ENCODE results near the gene RAET1G. TPM values are rescaled to one million over a fixed set of nuclear protein-coding genes. Genes with fewer than 3 reads are reported as not detected.
A peak's percentile ranks its signal among the peaks of the same experiment; 100 is the strongest.

RAET1G gene
- total RNA-seq, 6 experiments from 2014 or later: 0.64 to 1.1 (median 0.83) TPM

DNA sequence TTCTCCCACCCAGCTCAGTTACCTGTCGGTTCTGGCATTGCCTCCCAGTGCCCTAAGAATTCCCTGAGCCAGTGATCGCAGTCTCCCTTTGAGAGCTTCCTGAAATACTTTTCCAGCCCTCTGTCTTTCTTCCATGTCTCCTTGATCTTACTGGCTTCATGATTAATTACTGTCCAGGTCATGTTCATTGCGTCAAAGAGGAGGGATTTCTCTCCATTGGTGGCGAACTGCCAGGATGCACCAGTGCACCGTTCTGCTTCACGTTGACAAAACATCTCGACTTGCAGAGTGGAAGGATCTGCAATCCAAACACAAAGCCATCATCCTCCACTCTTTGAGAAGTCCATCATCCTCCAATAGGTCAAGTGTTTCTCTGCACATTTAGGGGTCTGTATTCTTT lies 33.6 kb downstream of the RAET1G start:
- no peak overlapping the region for H3K4me3 Mint-ChIP-seq
- no peaks in the 10 kb centered on the region for H3K9me3 Mint-ChIP-seq
- no peak overlapping the region for H3K27ac Mint-ChIP-seq
- peaks cover 33% of the 10 kb centered on the region for H3K4me1 Mint-ChIP-seq (ENCODE audit: low read depth)
- H3K36me3 Mint-ChIP-seq (ENCODE audit: low read depth): no peaks in the 10 kb centered on the region
- TF ChIP-seq CTCF (IDR thresholded peaks at IDR 0.05): no peak
- H3K27me3 Mint-ChIP-seq (ENCODE audit: insufficient read depth): peaks cover 7% of the 10 kb centered on the region
- no peak for DNase-seq

GRCh38 chr6:149888659-149889058 lies 34.3 kb downstream of the RAET1G start:
- Mint-ChIP-seq H3K4me3 (no peak overlapping the region), H3K9me3 (no peaks in the 10 kb centered on the region), H3K36me3 (ENCODE audit: low read depth) (no peaks in the 10 kb centered on the region), H3K4me1 (ENCODE audit: low read depth) (peaks cover 33% of the 10 kb centered on the region), H3K27ac (no peak overlapping the region), H3K27me3 (ENCODE audit: insufficient read depth) (peaks cover 9% of the 10 kb centered on the region)
- DNase-seq: no peak
- no peak for TF ChIP-seq CTCF (IDR thresholded peaks at IDR 0.05)

- Mint-ChIP-seq H3K9me3 (no peaks in the 10 kb centered on the region), H3K27me3 (ENCODE audit: insufficient read depth) (peaks cover 9% of the 10 kb centered on the region), H3K4me1 (ENCODE audit: low read depth) (peaks cover 33% of the 10 kb centered on the region), H3K36me3 (ENCODE audit: low read depth) (no peaks in the 10 kb centered on the region), H3K4me3 (no peak overlapping the region), H3K27ac (no peak overlapping the region)
- DNase-seq: no peak
- no peak for TF ChIP-seq CTCF (IDR thresholded peaks at IDR 0.05)
Observed at GRCh38 chr6:149888093-149888492, 34.8 kb downstream of the RAET1G start.

GRCh38 chr6:149887343-149887742 lies 35.6 kb downstream of the RAET1G start:
- H3K9me3 Mint-ChIP-seq: no peaks in the 10 kb centered on the region
- no peak overlapping the region for H3K27ac Mint-ChIP-seq
- TF ChIP-seq CTCF (IDR thresholded peaks at IDR 0.05): no peak
- DNase-seq: peak; percentile 46
- H3K27me3 Mint-ChIP-seq (ENCODE audit: insufficient read depth): peaks cover 9% of the 10 kb centered on the region
- H3K4me3 Mint-ChIP-seq: 0 out of 2 replicates have a peak overlapping the region, but pooled peaks have one; percentile 14
- H3K36me3 Mint-ChIP-seq (ENCODE audit: low read depth): no peaks in the 10 kb centered on the region
- peaks cover 33% of the 10 kb centered on the region for H3K4me1 Mint-ChIP-seq (ENCODE audit: low read depth)

- TF ChIP-seq CTCF (IDR thresholded peaks at IDR 0.05): no peak
- Mint-ChIP-seq H3K4me1 (ENCODE audit: low read depth) (peaks cover 27% of the 10 kb centered on the region), H3K4me3 (no peak overlapping the region), H3K9me3 (no peaks in the 10 kb centered on the region), H3K36me3 (ENCODE audit: low read depth) (no peaks in the 10 kb centered on the region), H3K27me3 (ENCODE audit: insufficient read depth) (peaks cover 10% of the 10 kb centered on the region), H3K27ac (no peak overlapping the region)
- no peak for DNase-seq
Observed at GRCh38 chr6:149885888-149886287, 37.0 kb downstream of the RAET1G start.

GRCh38 chr6:149884617-149885016 lies 38.3 kb downstream of the RAET1G start:
- Mint-ChIP-seq H3K4me3 (no peak overlapping the region), H3K9me3 (no peaks in the 10 kb centered on the region), H3K27me3 (ENCODE audit: insufficient read depth) (peaks cover 13% of the 10 kb centered on the region), H3K27ac (no peak overlapping the region), H3K36me3 (ENCODE audit: low read depth) (no peaks in the 10 kb centered on the region), H3K4me1 (ENCODE audit: low read depth) (peaks cover 21% of the 10 kb centered on the region)
- TF ChIP-seq CTCF (IDR thresholded peaks at IDR 0.05): no peak
- DNase-seq: no peak

Data from HFFc6 (cell line).